K562 (cell line): ENCODE results near the gene TMEM150A. TPM values are rescaled to one million over a fixed set of nuclear protein-coding genes. Genes with fewer than 3 reads are reported as not detected.

Experiments
- CBX8 ChIP-seq: fragments of 200-600 bp; sonication (generic); IDR thresholded peaks from 2 replicates; pipeline ENCODE4 v1.6.1; 2012; ENCODE audit warnings: borderline replicate concordance, mixed run types, low read depth, mild to moderate bottlenecking, moderate library complexity, mixed read lengths, low read length, control low read depth, inconsistent platforms; ENCODE audit not compliant: poor library complexity, severe bottlenecking; ENCODE audit errors: extremely low read depth
- CHD7 ChIP-seq: fragments of 200-600 bp; sonication (generic); IDR thresholded peaks from one replicate; pipeline ENCODE4 v1.6.1; 2012; ENCODE audit warnings: mild to moderate bottlenecking, low read depth, low read length, inconsistent platforms
- ESRRA ChIP-seq: fragments of 450-650 bp; IDR thresholded peaks from 2 replicates; pipeline ENCODE4 v1.6.1; 2014; ENCODE audit warnings: low read depth, mild to moderate bottlenecking, moderate library complexity, borderline replicate concordance
- FOXM1 ChIP-seq, 2 experiments: fragments of 450-650 bp in 1 of 2; sonication (generic) in 1 of 2; formaldehyde crosslinking in 1 of 2; IDR thresholded peaks; 2 replicates each; pipeline versions ENCODE4 v1.6.1 to v1.9.0; 2017 to 2022; ENCODE audit warnings: low read depth in 2 of 2, mild to moderate bottlenecking in 2 of 2, missing genetic modification reagents in 1 of 2, moderate library complexity in 1 of 2
- FOXP1 ChIP-seq: sonication (generic); formaldehyde crosslinking; IDR thresholded peaks from 2 replicates; pipeline ENCODE4 v1.8.0; 2022; ENCODE audit warnings: mild to moderate bottlenecking, missing genetic modification reagents
- HNRNPH1 ChIP-seq: fragments of 200-400 bp; formaldehyde crosslinking; optimal IDR thresholded peaks from 2 replicates; pipeline ENCODE3; 2017; ENCODE audit warnings: low read depth, mild to moderate bottlenecking, low read length, moderate library complexity
- KLF16 ChIP-seq: IDR thresholded peaks from 2 replicates; pipeline ENCODE4 v1.6.1; 2016; ENCODE audit warnings: antibody characterized with exemption
- LARP7 ChIP-seq: fragments of 450-650 bp; IDR thresholded peaks from 2 replicates; pipeline ENCODE4 v1.6.1; 2016
- MAFK ChIP-seq: IDR thresholded peaks from 2 replicates; pipeline ENCODE4 v1.6.1; 2011; ENCODE audit warnings: low read length, improper control_type of control experiment
- NFIC ChIP-seq: fragments of 450-650 bp; IDR thresholded peaks from 2 replicates; pipeline ENCODE4 v1.6.1; 2017; ENCODE audit warnings: mild to moderate bottlenecking, inconsistent platforms
- POLR2H ChIP-seq: IDR thresholded peaks from 2 replicates; pipeline ENCODE4 v1.6.1; 2016; ENCODE audit warnings: missing genetic modification characterization, low read depth, mild to moderate bottlenecking, control low read depth, missing compliant biosample characterization, moderate library complexity
- SLC30A9 ChIP-seq: fragments of 250-450 bp; sonication (Bioruptor Pico); IDR thresholded peaks from 2 replicates; pipeline ENCODE4 v1.8.0; 2022; ENCODE audit warnings: mild to moderate bottlenecking, moderate library complexity
- SMAD3 ChIP-seq: fragments of 450-650 bp; formaldehyde crosslinking; conservative IDR thresholded peaks from 2 replicates; pipeline ENCODE4 v1.4.0; 2020; ENCODE audit warnings: mild to moderate bottlenecking
- TGIF2 ChIP-seq: sonication (generic); formaldehyde crosslinking; IDR thresholded peaks from 2 replicates; pipeline ENCODE4 v1.8.1; 2022; ENCODE audit warnings: mild to moderate bottlenecking, missing genetic modification reagents, moderate library complexity
- XRCC4 ChIP-seq: IDR thresholded peaks from one replicate; pipeline ENCODE4 v1.6.1; 2011; ENCODE audit not compliant: insufficient read depth, insufficient read length; ENCODE audit errors: extremely low read depth
- YBX1 ChIP-seq: fragments of 450-650 bp; IDR thresholded peaks from 2 replicates; pipeline ENCODE4 v1.7.1; 2016; ENCODE audit warnings: mild to moderate bottlenecking
- polyA plus RNA-seq, 8 experiments: library from polyadenylated mRNA; depleted of rRNA in 4 of 8; stranded (reverse) in 5 of 8; unstranded in 3 of 8; fragments of >200 nt; fragmentation: Nextera tagmentation in 2 of 8; fragmentation: Illumina TruSeq in 1 of 8; extraction: Ambion mirVana in 2 of 8; extraction: Trizol in 1 of 8; gene quantifications; 2 replicates each; pipeline versions ENCODE4 v1.2.1 to v1.2.3, GENCODE V29; 2011 to 2014; ENCODE audit warnings: inconsistent platforms in 1 of 8, missing spikeins in 1 of 8
- total RNA-seq, 7 experiments: library from RNA; depleted of rRNA in 6 of 7; stranded (reverse); fragments of >200 nt in 6 of 7; fragmentation: Illumina TruSeq in 2 of 7; extraction: Trizol in 2 of 7; gene quantifications; 2 replicates each; pipeline versions ENCODE4 v1.2.1 to v1.2.3, GENCODE V29; 2011 to 2021; ENCODE audit warnings: low replicate concordance in 1 of 7

TMEM150A gene
- total and polyA plus RNA-seq, 9 of the 15 experiments (the other 6 are each of a cell fraction or from before 2014, with no cell fraction given): 3.9 to 17.1 (median 8.4) TPM

- TF ChIP-seq FOXM1 (IDR thresholded peaks at IDR 0.05; ENCODE audit: low read depth) (no peak), FOXM1 (CRISPR knock-in tag; IDR thresholded peaks at IDR 0.05; ENCODE audit: low read depth) (no peak), MAFK (no peak), TGIF2 (no peak), CBX8 (no peak), LARP7 (no peak), ESRRA (no peak; the same call in 1 of the 2 replicates), KLF16 (no peak; the same call in 1 of the 2 replicates), FOXP1 (CRISPR knock-in tag) (no peak), HNRNPH1 (no peak), NFIC (peak; percentile 57), SLC30A9 (CRISPR knock-in tag) (no peak), XRCC4 (no peak), YBX1 (no peak), POLR2H (no peak), CHD7 (no peak), SMAD3 (CRISPR knock-in tag) (no peak)
Observed at GRCh38 chr2:85584857-85585780, 17.4 kb downstream of the TMEM150A start (continued).
